Mucosa of gallbladder (tissue), 1 donor: Measurements from ENCODE around the gene SLC17A1. TPM values are rescaled to one million over a fixed set of nuclear protein-coding genes. Genes with fewer than 3 reads are reported as not detected.
A peak's percentile ranks its signal among the peaks of the same experiment; 100 is the strongest.

Experiments
- DNase-seq: peaks from one replicate; pipeline ENCODE4 v3.0.0-alpha.2; 2020; ENCODE audit warnings: low spot score
- total RNA-seq: library from RNA; stranded (reverse); gene quantifications from one replicate; pipeline ENCODE4 v1.2.1, GENCODE V29; 2021
- donor health status: DM: no; HTN: no; CAD: no.

SLC17A1 gene
- total RNA-seq, 1 donor from 2014 or later = 0.63 TPM

DNA sequence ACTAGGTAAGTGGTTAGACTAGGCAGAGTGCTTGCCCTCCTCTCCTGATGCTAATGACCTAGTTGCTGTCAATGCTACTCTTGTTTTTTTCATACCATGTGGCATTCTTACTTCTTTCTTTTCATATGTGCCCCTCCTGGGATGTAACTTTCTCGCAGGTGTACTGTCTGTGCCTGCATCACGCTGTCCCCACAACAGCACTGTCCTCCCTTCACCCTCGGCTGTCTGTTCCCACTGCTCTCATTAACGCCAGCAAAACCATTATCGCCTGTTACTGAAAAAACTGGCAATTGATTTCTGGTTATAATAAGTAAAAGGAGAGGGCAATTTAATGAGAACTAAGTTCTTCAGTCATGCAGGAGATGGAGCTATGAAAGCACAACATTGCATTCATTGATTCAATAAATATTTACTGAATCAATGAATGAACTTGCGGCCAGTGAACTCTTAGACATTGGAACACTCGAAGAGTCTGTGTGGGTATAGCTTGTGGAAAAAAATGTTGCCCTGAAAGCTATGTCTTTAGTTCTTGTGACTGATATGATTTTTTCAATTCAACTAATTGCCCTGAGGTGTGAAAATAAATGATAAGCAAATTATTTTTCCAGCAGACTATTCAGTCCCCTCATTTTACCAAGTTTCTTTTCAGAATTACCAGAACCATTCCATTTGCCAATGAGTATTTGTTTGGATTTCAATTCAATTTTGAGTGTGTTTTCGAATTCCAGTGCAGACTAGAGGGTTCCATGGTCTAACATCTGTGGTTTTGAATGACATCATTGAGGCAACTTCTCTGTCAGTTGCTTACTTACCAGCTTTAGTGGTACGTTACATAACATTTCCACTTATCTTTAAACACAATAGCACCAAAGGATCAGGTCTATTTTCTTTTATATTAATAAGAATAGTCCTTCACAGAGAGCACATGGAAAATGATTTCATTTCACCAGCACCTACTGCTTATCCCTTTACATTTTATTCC is 75.2 kb downstream of the SLC17A1 start:
- DNase-seq = peak; percentile 68

DNA sequence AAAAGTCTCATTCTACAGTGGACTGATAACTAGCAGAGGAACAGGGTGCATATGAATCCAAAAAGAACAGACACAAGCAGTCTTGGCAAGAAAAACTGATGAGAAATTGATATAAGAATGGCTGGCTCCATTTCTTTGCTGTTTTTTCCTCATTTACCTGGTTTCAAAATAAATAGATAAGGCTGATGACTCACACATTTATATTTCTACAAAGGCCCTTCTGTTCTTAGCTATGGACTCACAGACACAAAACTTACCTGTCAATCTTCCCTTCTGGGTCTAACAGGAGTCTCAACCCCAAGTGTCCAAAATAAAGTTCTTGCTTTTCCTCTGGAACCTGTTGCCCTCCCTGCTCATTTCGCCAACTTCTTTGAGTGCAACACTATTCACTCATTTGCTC is 76.4 kb downstream of the SLC17A1 start:
- DNase-seq = no peak

GRCh38 chr6:25754535-25754934 is 77.3 kb downstream of the SLC17A1 start, which contains the start of gene SLC17A4:
TSS of gene SLC17A4 (plus strand) at chr6:25754742. CDS start at chr6:25761963, 7,221 bp downstream.
- DNase-seq = no peak

DNA sequence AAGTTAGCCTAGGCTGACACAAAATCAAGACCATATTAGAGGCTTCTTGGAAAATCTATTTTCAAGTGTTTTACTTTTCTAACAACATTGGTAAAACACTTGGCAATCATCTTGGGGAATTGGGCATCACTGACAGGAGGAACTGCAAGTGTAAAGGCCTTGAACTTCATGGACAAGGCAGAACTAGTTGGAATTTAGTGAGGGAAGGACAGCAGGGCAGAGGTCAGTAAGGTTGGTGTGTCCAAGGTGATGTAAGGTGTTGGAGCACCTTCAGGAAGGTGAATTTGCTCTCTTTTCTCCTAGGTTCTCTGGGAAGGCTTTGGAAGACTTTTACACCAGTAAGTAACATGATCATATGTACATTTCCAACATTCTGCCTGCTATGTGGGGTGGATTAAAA is 78.8 kb downstream of the SLC17A1 start:
- DNase-seq = no peak

GRCh38 chr6:25750906-25751305 is 80.9 kb downstream of the SLC17A1 start:
- DNase-seq = no peak

- DNase-seq = no peak
Measured at GRCh38 chr6:25749837-25750236, 82.0 kb downstream of the SLC17A1 start.

DNA sequence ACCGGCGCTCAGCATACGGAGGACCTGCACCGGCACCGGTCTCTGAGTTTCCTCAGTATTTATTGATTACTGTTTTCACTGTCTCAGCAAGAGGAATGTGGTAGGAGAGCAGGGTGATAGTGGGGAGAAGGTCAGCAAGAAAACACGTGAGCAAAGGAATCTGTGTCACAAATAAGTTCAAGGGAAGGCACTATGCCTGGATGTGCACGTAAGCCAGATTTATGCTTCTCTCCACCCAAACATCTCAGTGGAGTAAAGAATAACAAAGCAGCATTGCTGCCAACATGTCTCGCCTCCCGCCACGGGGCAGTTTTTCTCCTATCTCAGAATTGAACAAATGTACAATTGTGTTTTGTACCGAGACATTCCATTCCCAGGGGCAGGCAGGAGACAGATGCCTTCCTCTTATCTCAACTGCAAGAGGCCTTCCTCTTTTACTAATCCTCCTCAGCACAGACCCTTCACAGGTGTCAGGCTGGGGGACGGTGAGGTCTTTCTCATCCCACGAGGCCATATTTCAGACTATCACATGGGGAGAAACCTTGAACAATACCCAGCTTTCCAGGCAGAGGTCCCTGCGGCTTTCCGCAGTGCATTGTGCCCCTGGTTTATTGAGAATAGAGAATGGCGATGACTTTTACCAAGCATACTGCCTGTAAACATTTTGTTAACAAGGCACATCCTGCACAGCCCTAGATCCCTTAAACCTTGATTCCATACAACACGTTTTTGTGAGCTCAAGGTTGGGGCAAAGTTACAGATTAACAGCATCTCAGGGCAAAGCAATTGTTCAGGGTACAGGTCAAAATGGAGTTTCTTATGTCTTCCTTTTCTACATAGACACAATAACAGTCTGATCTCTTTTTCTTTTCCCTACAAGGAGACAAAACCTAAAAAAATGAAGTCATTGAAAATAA is 83.0 kb downstream of the SLC17A1 start:
- peak; percentile 77 for DNase-seq

DNA sequence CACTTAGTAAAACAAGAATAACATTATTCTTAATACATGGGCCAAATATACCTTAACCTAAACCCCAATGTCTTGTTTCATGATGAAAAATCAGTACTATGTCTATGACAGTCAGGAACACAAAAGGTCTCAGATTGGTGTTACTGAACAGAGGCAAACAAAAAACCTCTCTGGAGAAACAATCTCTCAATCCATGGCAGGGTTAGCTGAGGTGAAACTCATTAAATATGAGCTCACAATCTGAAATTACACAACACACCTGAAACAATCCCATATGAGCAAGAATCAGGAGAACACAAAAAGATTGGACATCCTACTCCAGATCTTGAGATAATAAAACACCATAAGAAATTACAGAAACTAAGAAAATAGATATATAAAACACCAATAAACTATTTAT is 83.8 kb downstream of the SLC17A1 start:
- no peak for DNase-seq

DNA sequence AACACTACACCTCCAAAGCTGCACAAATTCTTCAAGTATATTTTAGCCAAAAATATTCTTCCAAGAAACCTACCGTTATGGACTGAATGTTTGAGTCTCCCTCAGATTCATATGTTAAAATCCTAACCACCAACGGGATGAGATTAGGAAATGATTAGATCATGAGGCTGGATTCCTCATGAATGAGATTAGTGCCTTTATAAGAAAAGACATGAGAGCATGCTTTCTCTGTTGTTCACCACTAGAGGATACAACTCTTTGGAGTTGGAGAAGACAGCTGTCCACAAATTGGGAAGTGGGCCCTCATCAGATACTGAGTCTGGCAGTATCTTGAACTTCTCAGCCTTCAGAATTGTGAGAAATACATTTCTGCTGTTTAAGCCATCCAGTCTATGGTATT is 84.4 kb downstream of the SLC17A1 start:
- DNase-seq = no peak

DNA sequence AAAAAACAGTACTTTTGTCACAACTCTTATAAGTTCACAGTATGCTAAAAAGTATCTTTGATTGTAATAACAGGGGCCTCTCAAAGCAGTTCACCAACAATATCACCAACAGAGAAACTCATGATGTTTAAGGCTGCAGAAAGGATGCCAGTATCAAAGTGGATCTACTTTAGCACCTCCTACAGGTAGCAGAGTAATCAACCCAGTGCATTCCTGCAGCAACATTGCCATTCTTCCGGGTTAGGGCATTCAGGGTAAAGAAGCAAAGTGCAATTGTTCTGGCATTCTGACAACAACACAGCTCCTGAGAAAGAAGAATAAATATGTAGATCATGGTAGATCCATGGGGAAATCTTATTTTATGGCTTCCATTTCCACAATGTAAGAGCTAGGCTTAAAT is 84.9 kb downstream of the SLC17A1 start:
- DNase-seq = no peak

- DNase-seq = no peak
Measured at GRCh38 chr6:25745836-25746235, 86.0 kb downstream of the SLC17A1 start.

GRCh38 chr6:25743868-25744267 is 88.0 kb downstream of the SLC17A1 start:
- no peak for DNase-seq

DNA sequence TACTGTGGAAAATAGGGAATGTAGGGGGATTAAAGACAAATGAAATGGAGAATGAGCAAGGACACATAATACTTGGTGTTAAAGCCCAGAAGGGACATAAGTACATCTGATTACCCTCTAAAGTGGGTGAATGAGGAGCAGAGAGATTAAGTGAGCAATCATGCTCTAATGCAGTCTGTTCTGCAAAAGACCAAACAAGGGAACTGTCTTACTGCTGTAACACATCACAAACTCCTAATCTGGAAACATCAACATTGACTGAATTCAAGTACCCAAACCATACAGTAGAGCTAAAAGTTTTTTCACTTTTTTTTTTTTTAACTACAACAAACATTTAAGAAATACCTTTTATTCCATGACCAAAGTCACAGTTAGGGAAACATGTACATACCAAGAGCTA is 96.6 kb downstream of the SLC17A1 start:
- no peak for DNase-seq

Other genes with a start within 250 kb of the SLC17A1 start
- 3.2 TPM for gene SCGN, start 179.8 kb downstream of the SLC17A1 start, total RNA-seq
- gene SLC17A4, start 77.3 kb downstream of the SLC17A1 start, total RNA-seq = 62.7 TPM
- 0.29 TPM for gene SLC17A3, start 42.2 kb upstream of the SLC17A1 start, total RNA-seq
- not detected for gene SLC17A2, start 98.6 kb upstream of the SLC17A1 start, total RNA-seq
- 12.4 TPM for gene TRIM38, start 130.8 kb upstream of the SLC17A1 start, total RNA-seq